CD4-positive, alpha-beta memory T cell (primary cell): ENCODE data around the gene TMEM106B. TPM values are rescaled to one million over a fixed set of nuclear protein-coding genes. Genes with fewer than 3 reads are reported as not detected.

Experiments
- CTCF ChIA-PET: fragments of 350-600 bp; sonication (Branson Sonifier 250); formaldehyde crosslinking; loops from one replicate; lab custom pipeline; 2021; ENCODE audit warnings: inconsistent platforms; ENCODE audit not compliant: partially characterized antibody; lab: Charles Lee
- POLR2A ChIA-PET: fragments of 350-600 bp; sonication (Branson Sonifier 250); formaldehyde crosslinking; loops from one replicate; lab custom pipeline; 2021; ENCODE audit not compliant: partially characterized antibody; lab: Charles Lee
- DNase-seq, 5 donors: peaks; one replicate each; pipeline versions ENCODE4 v3.0.0 to v3.0.0-alpha.2; 2020 to 2022; ENCODE audit warnings: mixed read lengths in 1 of 5
- H3K27ac ChIP-seq: one replicate; pipeline ENCODE4 v1.7.0; 2013; ENCODE audit warnings: low read depth, low read length
- H3K27me3 ChIP-seq: 2 replicates; pipeline ENCODE4 v1.7.0; 2013; ENCODE audit warnings: mild to moderate bottlenecking, low read length, moderate library complexity; ENCODE audit not compliant: insufficient read depth
- H3K36me3 ChIP-seq: 2 replicates; pipeline ENCODE4 v1.7.0; 2013; ENCODE audit warnings: mild to moderate bottlenecking, low read length, moderate library complexity; ENCODE audit not compliant: insufficient read depth
- H3K4me1 ChIP-seq: 2 replicates; pipeline ENCODE4 v1.7.0; 2013; ENCODE audit warnings: mild to moderate bottlenecking, low read length, moderate library complexity; ENCODE audit not compliant: insufficient read depth
- H3K4me3 ChIP-seq, 2 donors: one replicate each; pipeline ENCODE4 v1.7.0; 2013; ENCODE audit warnings: low read length in 2 of 2, mild to moderate bottlenecking in 1 of 2
- H3K9me3 ChIP-seq, 2 donors: one replicate each; pipeline ENCODE4 v1.7.0; 2013; ENCODE audit warnings: low read length in 2 of 2, control low read depth in 1 of 2; ENCODE audit not compliant: control insufficient read depth in 1 of 2
- H3K27ac Mint-ChIP-seq, 7 donors: one replicate each; pipeline ENCODE4 v1.8.0; 2020 to 2021; ENCODE audit warnings: mixed read lengths in 7 of 7, mild to moderate bottlenecking in 6 of 7, inconsistent platforms in 3 of 7, moderate library complexity in 3 of 7
- H3K27me3 Mint-ChIP-seq, 2 donors: one replicate each; pipeline ENCODE4 v1.8.0; 2020 to 2021; ENCODE audit warnings: mixed read lengths in 2 of 2
- H3K36me3 Mint-ChIP-seq, 2 donors: one replicate each; pipeline ENCODE4 v1.8.0; 2020 to 2021; ENCODE audit warnings: mixed read lengths in 2 of 2, inconsistent platforms in 1 of 2, mild to moderate bottlenecking in 1 of 2
- H3K4me1 Mint-ChIP-seq, 4 donors: one replicate each; pipeline ENCODE4 v1.8.0; 2020 to 2021; ENCODE audit warnings: mixed read lengths in 4 of 4, mild to moderate bottlenecking in 1 of 4
- H3K4me3 Mint-ChIP-seq, 8 donors: one replicate each; pipeline ENCODE4 v1.8.0; 2020 to 2021; ENCODE audit warnings: mixed read lengths in 8 of 8, mild to moderate bottlenecking in 7 of 8, moderate library complexity in 6 of 8, inconsistent platforms in 3 of 8
- H3K9me3 Mint-ChIP-seq, 8 donors: one replicate each; pipeline ENCODE4 v1.8.0; 2020 to 2021; ENCODE audit warnings: mixed read lengths in 8 of 8, mild to moderate bottlenecking in 5 of 8, inconsistent platforms in 3 of 8, moderate library complexity in 1 of 8
- intact Hi-C: fragments of 100-400 bp; cut with micrococcal nuclease; formaldehyde crosslinking; loops from one replicate; pipeline ENCODE4 v1.15.1; 2023
- polyA plus RNA-seq, 2 donors: library from polyadenylated mRNA; unstranded; fragments of 300-500 nt; fragmentation: Illumina TruSeq; gene quantifications; one replicate each; pipeline ENCODE4 v1.2.3, GENCODE V29; 2021
- total RNA-seq, 2 experiments: library from RNA; stranded (reverse); gene quantifications; one replicate each; pipeline ENCODE4 v1.2.3, GENCODE V29; 2021

The TMEM106B gene
- total and polyA plus RNA-seq, 4 experiments from 2014 or later, result 37.2 to 62.2 (median 51.7) TPM

- CTCF ChIA-PET, result interaction anchor here (0.6 to 2.7 kb wide), 7 partner anchors 9 to 189 kb away, joined by 3 to 11 read pairs (median 3); no protein-coding TSS in a partner anchor
- H3K9me3 ChIP-seq, result no peaks in the 10 kb centered on the region
- POLR2A ChIA-PET, result interaction anchor here (0.6 to 2.8 kb wide), 9 partner anchors 9 to 87 kb away, joined by 3 to 46 read pairs (median 4); partner anchors contain the start of gene TMEM106B
- Mint-ChIP-seq H3K4me1 (peaks cover 4 to 8% (median 5%) of the 10 kb centered on the region in 4 donors), H3K9me3 (peaks cover 0 to 13% (median 2%) of the 10 kb centered on the region in 8 donors), H3K27ac (no peak overlapping the region), H3K4me3 (no peak overlapping the region), H3K27me3 (no peaks in the 10 kb centered on the region), H3K36me3 (peaks cover under 1% of the 10 kb centered on the region in 2 donors)
- H3K36me3 ChIP-seq, result no peaks in the 10 kb centered on the region
- peak overlapping the region; percentile 7 to 50 for H3K4me3 ChIP-seq
- H3K27me3 ChIP-seq, result no peaks in the 10 kb centered on the region
- H3K4me1 ChIP-seq, result peaks cover 38% of the 10 kb centered on the region
- H3K27ac ChIP-seq, result peak overlapping the region; percentile 62
- DNase-seq, result peak; percentile 70 to 85 (median 78)
- intact Hi-C loops, result loop anchor here (1.0 to 10.0 kb wide), 3 partner anchors 34 to 427 kb away; partner anchors contain the start of genes ARL4A and TMEM106B
Measured at GRCh38 chr7:12257582-12257981, 46.5 kb downstream of the TMEM106B start.

GRCh38 chr7:12258074-12258473 lies 47.0 kb downstream of the TMEM106B start:
- intact Hi-C loops, result loop anchor here (10.0 kb wide), 1 partner anchor 427 kb away; the partner anchor contains the start of gene ARL4A
- H3K4me3 ChIP-seq, result peak overlapping the region in 1 of 2 donors; percentile 50

GRCh38 chr7:12267542-12267941 lies 56.4 kb downstream of the TMEM106B start:
- POLR2A ChIA-PET, result no interaction called here
- H3K36me3 ChIP-seq, result no peaks in the 10 kb centered on the region
- H3K4me1 ChIP-seq, result no peaks in the 10 kb centered on the region
- Mint-ChIP-seq H3K9me3 (peaks cover 0 to 2% (median 0%) of the 10 kb centered on the region in 8 donors), H3K27ac (no peak overlapping the region), H3K4me1 (peaks cover 0 to 1% (median 0%) of the 10 kb centered on the region in 4 donors), H3K27me3 (no peaks in the 10 kb centered on the region), H3K36me3 (no peaks in the 10 kb centered on the region), H3K4me3 (no peak overlapping the region)
- intact Hi-C loops, result no loop called here
- H3K27me3 ChIP-seq, result no peaks in the 10 kb centered on the region
- H3K4me3 ChIP-seq, result no peak overlapping the region
- H3K27ac ChIP-seq, result no peak overlapping the region
- CTCF ChIA-PET, result no interaction called here
- no peak for DNase-seq
- H3K9me3 ChIP-seq, result no peaks in the 10 kb centered on the region

More at GRCh38 chr7:12258074-12258473, 47.0 kb downstream of the TMEM106B start:
- no peaks in the 10 kb centered on the region for H3K36me3 Mint-ChIP-seq
- H3K27ac Mint-ChIP-seq, result no peak overlapping the region
- H3K9me3 Mint-ChIP-seq, result peaks cover 0 to 10% (median 0%) of the 10 kb centered on the region in 8 donors
- Histone ChIP-seq H3K4me1 (peaks cover 38% of the 10 kb centered on the region), H3K27me3 (no peaks in the 10 kb centered on the region), H3K27ac (peak overlapping the region; percentile 62), H3K36me3 (no peaks in the 10 kb centered on the region), H3K9me3 (no peaks in the 10 kb centered on the region)
- ChIA-PET CTCF (interaction anchor here (0.6 to 2.7 kb wide), 8 partner anchors 8 to 426 kb away, joined by 3 to 11 read pairs (median 3); no protein-coding TSS in a partner anchor), POLR2A (interaction anchor here (0.6 to 2.8 kb wide), 11 partner anchors 10 to 185 kb away, joined by 3 to 46 read pairs (median 4); partner anchors contain the start of gene TMEM106B)
- no peak overlapping the region for H3K4me3 Mint-ChIP-seq
- H3K4me1 Mint-ChIP-seq, result peaks cover 4 to 8% (median 5%) of the 10 kb centered on the region in 4 donors
- no peak for DNase-seq
- no peaks in the 10 kb centered on the region for H3K27me3 Mint-ChIP-seq

GRCh38 chr7:12269100-12269895 lies 58.2 kb downstream of the TMEM106B start:
- CTCF ChIA-PET, result interaction anchor here (0.8 to 1.3 kb wide), 2 partner anchors 9 to 53 kb away, joined by 3 to 4 read pairs; no protein-coding TSS in a partner anchor
- Mint-ChIP-seq H3K4me3 (no peak overlapping the region), H3K27ac (no peak overlapping the region), H3K9me3 (peaks cover 0 to 2% (median 0%) of the 10 kb centered on the region in 8 donors), H3K36me3 (no peaks in the 10 kb centered on the region), H3K4me1 (peaks cover 0 to 1% (median 0%) of the 10 kb centered on the region in 4 donors), H3K27me3 (no peaks in the 10 kb centered on the region)
- H3K4me3 ChIP-seq, result no peak overlapping the region
- no peaks in the 10 kb centered on the region for H3K27me3 ChIP-seq
- POLR2A ChIA-PET, result no interaction called here
- no peak overlapping the region for H3K27ac ChIP-seq
- intact Hi-C loops, result no loop called here
- no peaks in the 10 kb centered on the region for H3K36me3 ChIP-seq
- H3K9me3 ChIP-seq, result no peaks in the 10 kb centered on the region
- no peaks in the 10 kb centered on the region for H3K4me1 ChIP-seq
- DNase-seq, result no peak

GRCh38 chr7:12281038-12281437 lies 69.9 kb downstream of the TMEM106B start:
- Histone ChIP-seq H3K4me1 (no peaks in the 10 kb centered on the region), H3K36me3 (no peaks in the 10 kb centered on the region), H3K27ac (no peak overlapping the region), H3K27me3 (no peaks in the 10 kb centered on the region), H3K9me3 (no peaks in the 10 kb centered on the region), H3K4me3 (no peak overlapping the region)
- Mint-ChIP-seq H3K36me3 (peaks cover 1 to 5% of the 10 kb centered on the region in 2 donors), H3K4me1 (no peaks in the 10 kb centered on the region), H3K27ac (no peak overlapping the region), H3K9me3 (peaks cover 0 to 21% (median 15%) of the 10 kb centered on the region in 8 donors), H3K27me3 (peaks cover 2 to 6% of the 10 kb centered on the region in 2 donors), H3K4me3 (no peak overlapping the region)
- ChIA-PET POLR2A (no interaction called here), CTCF (no interaction called here)
- intact Hi-C loops, result no loop called here
- no peak for DNase-seq

- no peaks in the 10 kb centered on the region for H3K4me1 Mint-ChIP-seq
- ChIA-PET POLR2A (no interaction called here), CTCF (interaction anchor here (1.0 to 1.1 kb wide), 2 partner anchors 30 to 35 kb away, joined by 3 read pairs; no protein-coding TSS in a partner anchor)
- no peaks in the 10 kb centered on the region for H3K4me1 ChIP-seq
- intact Hi-C loops, result no loop called here
- peaks cover 0 to 20% (median 10%) of the 10 kb centered on the region in 8 donors for H3K9me3 Mint-ChIP-seq
- H3K27me3 ChIP-seq, result no peaks in the 10 kb centered on the region
- H3K4me3 ChIP-seq, result no peak overlapping the region
- DNase-seq, result no peak
- H3K4me3 Mint-ChIP-seq, result no peak overlapping the region
- peaks cover 2 to 5% of the 10 kb centered on the region in 2 donors for H3K27me3 Mint-ChIP-seq
- no peaks in the 10 kb centered on the region for H3K36me3 ChIP-seq
- no peak overlapping the region for H3K27ac ChIP-seq
- H3K36me3 Mint-ChIP-seq, result peaks cover 0 to 6% of the 10 kb centered on the region in 2 donors
- no peaks in the 10 kb centered on the region for H3K9me3 ChIP-seq
- H3K27ac Mint-ChIP-seq, result no peak overlapping the region
Measured at GRCh38 chr7:12287901-12288300, 76.8 kb downstream of the TMEM106B start.

GRCh38 chr7:12289996-12290395 lies 78.9 kb downstream of the TMEM106B start:
- H3K36me3 Mint-ChIP-seq, result peaks cover 0 to 6% of the 10 kb centered on the region in 2 donors
- no peak overlapping the region for H3K27ac ChIP-seq
- intact Hi-C loops, result loop anchor here (5.0 kb wide), 1 partner anchor 178 kb away; no protein-coding TSS in a partner anchor
- no peak overlapping the region for H3K4me3 Mint-ChIP-seq
- no peaks in the 10 kb centered on the region for H3K4me1 Mint-ChIP-seq
- no peaks in the 10 kb centered on the region for H3K27me3 ChIP-seq
- no peak overlapping the region for H3K27ac Mint-ChIP-seq
- no peaks in the 10 kb centered on the region for H3K9me3 ChIP-seq
- H3K27me3 Mint-ChIP-seq, result peaks cover 0 to 3% of the 10 kb centered on the region in 2 donors
- POLR2A ChIA-PET, result no interaction called here
- no peak for DNase-seq
- H3K36me3 ChIP-seq, result no peaks in the 10 kb centered on the region
- H3K9me3 Mint-ChIP-seq, result peaks cover 0 to 20% (median 10%) of the 10 kb centered on the region in 8 donors
- H3K4me3 ChIP-seq, result no peak overlapping the region
- CTCF ChIA-PET, result interaction anchor here (1.3 kb wide), 1 partner anchor 8 kb away, joined by 5 read pairs; no protein-coding TSS in a partner anchor
- no peaks in the 10 kb centered on the region for H3K4me1 ChIP-seq
